ENCODE data around the gene EXOC6B. TPM values are rescaled to one million over a fixed set of nuclear protein-coding genes. Genes with fewer than 3 reads are reported as not detected.
"Not testable (repeated sequence)": the region's sequence is repeated elsewhere in the genome, so short reads cannot be mapped to it uniquely, and the experiment has no call there.

The EXOC6B gene
- total RNA-seq, 1 experiment from 2014 or later, result 11.7 TPM

GRCh38 chr2:72685638-72686213 is 140.1 kb downstream of the EXOC6B start:
- no peaks in the 10 kb centered on the region for H3K27me3 ChIP-seq
- no peak for DNase-seq
- H3K4me3 ChIP-seq, result no peak overlapping the region
- H3K9me3 ChIP-seq, result no peaks in the 10 kb centered on the region
- H3K36me3 ChIP-seq, result no peaks in the 10 kb centered on the region

GRCh38 chr2:72682061-72682460 is 143.8 kb downstream of the EXOC6B start:
- no peaks in the 10 kb centered on the region for H3K36me3 ChIP-seq
- no peaks in the 10 kb centered on the region for H3K9me3 ChIP-seq
- no peaks in the 10 kb centered on the region for H3K27me3 ChIP-seq
- no peak overlapping the region for H3K4me3 ChIP-seq
- DNase-seq, result no peak

DNA sequence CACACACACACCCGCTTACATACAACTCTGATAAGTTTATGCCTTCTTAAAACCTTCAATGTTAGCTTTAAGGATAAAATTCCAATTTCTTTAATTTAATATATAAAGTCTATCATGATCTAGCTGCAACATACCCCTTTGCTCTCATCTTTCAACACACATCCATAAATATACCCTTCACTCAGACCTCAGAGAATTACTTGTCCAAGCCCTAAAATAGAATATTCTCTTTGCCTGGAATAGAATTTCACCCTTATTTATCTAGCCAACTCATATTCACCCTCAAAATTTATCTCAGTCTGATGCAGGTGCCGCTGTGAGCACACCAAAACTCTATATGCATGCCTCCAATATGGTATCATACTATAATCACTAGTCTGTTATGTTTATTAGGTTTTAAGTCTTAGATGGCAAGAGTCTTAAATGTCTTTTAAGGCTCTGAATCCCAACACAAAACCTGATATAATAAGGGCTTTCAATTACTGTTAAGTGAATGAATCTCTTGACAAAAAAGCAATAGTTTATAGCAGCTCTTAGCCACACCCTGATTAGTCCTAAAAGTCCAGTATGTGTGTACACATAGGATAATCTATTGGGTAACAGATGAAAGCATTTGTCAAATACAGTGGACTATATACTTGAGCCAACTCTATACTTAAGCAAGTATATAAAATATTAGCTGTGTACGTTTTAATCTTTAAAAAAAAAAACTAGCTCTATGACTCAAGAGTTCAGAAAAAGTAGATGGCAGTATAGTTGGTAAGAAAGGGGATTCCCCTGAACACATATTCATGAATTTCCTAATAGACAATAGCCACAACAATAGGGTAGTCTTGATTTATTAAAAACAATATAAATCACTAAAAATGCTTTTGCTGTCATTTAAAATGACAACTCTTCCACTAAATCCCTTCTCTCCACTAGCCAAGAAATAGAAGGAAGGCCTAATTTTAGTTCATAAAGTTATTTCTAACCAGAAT is 144.5 kb downstream of the EXOC6B start:
- DNase-seq, result no peak
- H3K4me3 ChIP-seq, result no peak overlapping the region
- no peaks in the 10 kb centered on the region for H3K27me3 ChIP-seq
- no peaks in the 10 kb centered on the region for H3K36me3 ChIP-seq
- H3K9me3 ChIP-seq, result no peaks in the 10 kb centered on the region

DNA sequence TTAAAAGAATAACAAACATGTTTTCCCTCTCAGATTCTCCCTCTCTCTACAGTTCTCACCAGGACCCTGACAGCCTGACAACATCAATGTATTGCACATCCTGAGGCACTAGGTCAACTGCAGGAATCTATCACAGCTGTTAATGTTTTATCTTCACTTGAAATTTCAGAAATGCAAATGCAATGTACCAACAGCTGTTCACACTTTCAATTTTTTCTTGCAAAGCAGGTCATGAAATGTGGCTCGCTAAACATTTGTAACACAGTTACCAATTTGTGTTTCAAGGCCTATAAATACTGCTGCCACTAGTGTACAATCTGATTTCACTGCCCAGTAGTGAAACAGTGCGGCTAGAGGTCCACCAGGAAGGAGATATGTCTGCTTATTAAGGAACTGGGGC is 147.8 kb downstream of the EXOC6B start:
- Histone ChIP-seq H3K9me3 (no peaks in the 10 kb centered on the region), H3K27me3 (no peaks in the 10 kb centered on the region), H3K4me3 (no peak overlapping the region), H3K36me3 (no peaks in the 10 kb centered on the region)
- DNase-seq, result no peak

- no peaks in the 10 kb centered on the region for H3K36me3 ChIP-seq
- no peak overlapping the region for H3K4me3 ChIP-seq
- H3K27me3 ChIP-seq, result no peaks in the 10 kb centered on the region
- H3K9me3 ChIP-seq, result no peaks in the 10 kb centered on the region
- no peak for DNase-seq
These were observed 149.3 kb downstream of the EXOC6B start for GRCh38 chr2:72676341-72677025.

DNA sequence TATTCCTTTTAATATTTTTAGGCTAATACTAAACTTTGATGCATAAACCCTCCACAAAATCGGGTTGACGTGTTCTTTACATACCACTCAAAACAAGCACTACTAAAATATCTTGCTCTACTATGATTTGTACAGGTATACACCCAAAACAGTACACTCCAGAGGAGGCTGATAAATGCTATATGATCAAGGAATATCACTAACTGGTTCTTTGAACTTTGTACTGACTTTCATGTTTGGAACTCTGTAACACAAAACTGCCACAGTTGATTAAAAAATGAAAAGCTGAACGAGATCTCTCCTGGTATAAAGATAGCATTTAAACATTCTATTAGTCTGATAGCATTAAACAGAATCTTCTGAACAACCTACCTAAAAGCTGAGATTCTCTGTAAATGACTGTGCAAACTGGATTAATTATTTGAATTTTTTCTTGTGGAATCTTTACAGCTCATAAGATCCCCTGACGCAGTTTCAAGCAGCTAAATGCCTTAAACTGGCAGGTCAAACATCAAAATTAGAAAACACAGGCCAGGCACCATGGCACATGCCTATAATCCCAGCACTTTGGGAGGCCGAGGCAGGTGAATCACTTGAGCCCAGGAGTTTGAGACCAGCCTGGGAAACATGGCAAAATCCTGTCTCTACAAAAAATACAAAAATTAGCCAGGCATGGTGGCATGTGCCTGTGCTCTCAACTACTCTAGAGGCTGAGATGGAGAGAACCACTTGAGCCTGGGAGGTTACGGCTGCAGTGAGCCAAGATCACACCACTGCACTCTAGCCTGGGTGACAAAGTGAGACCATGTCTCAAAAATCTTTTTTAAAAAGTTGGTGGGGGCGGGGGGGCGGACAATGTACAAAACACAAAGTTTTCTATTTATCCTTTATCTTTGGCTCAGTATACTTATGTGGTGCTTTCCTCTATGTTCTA is 150.6 kb downstream of the EXOC6B start:
- no peak overlapping the region for H3K4me3 ChIP-seq
- H3K27me3 ChIP-seq, result no peaks in the 10 kb centered on the region
- DNase-seq, result no peak
- no peaks in the 10 kb centered on the region for H3K9me3 ChIP-seq
- H3K36me3 ChIP-seq, result no peaks in the 10 kb centered on the region

GRCh38 chr2:72673279-72673678 is 152.6 kb downstream of the EXOC6B start:
- H3K27me3 ChIP-seq, result no peaks in the 10 kb centered on the region
- no peak for DNase-seq
- H3K4me3 ChIP-seq, result no peak overlapping the region
- H3K9me3 ChIP-seq, result no peaks in the 10 kb centered on the region
- H3K36me3 ChIP-seq, result no peaks in the 10 kb centered on the region

GRCh38 chr2:72669121-72669520 is 156.7 kb downstream of the EXOC6B start:
- H3K36me3 ChIP-seq, result no peaks in the 10 kb centered on the region
- no peaks in the 10 kb centered on the region for H3K27me3 ChIP-seq
- no peak overlapping the region for H3K4me3 ChIP-seq
- DNase-seq, result no peak
- H3K9me3 ChIP-seq, result peaks cover 6% of the 10 kb centered on the region

DNA sequence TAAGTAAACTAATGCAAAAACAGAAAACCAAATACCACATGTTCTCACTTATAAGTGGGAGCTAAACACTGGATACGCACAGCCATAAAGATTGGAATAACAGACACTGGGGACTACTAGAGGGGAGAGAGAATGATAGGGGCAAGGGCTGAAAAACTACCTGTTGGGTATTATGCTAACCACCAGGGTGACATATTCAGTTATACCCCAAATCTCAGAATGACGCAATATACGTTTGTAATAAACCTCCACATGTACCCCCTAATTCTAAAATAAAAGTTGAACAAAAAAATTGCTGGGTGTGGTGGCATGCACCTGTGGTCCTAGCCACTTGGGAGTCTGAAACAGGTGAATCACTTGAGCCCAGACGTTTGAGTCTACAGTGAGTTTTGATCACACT is 157.2 kb downstream of the EXOC6B start:
- H3K27me3 ChIP-seq, result no peaks in the 10 kb centered on the region
- H3K4me3 ChIP-seq, result no peak overlapping the region
- H3K9me3 ChIP-seq, result peaks cover 6% of the 10 kb centered on the region
- no peak for DNase-seq
- H3K36me3 ChIP-seq, result no peaks in the 10 kb centered on the region

GRCh38 chr2:72665448-72665847 is 160.4 kb downstream of the EXOC6B start:
- H3K27me3 ChIP-seq, result no peaks in the 10 kb centered on the region

GRCh38 chr2:72661985-72662384 is 163.8 kb downstream of the EXOC6B start:
- no peaks in the 10 kb centered on the region for H3K36me3 ChIP-seq
- H3K27me3 ChIP-seq, result no peaks in the 10 kb centered on the region
- H3K4me3 ChIP-seq, result no peak overlapping the region
- H3K9me3 ChIP-seq, result peaks cover 1% of the 10 kb centered on the region
- no peak for DNase-seq

More at GRCh38 chr2:72665448-72665847, 160.4 kb downstream of the EXOC6B start:
- DNase-seq, result no peak
- H3K9me3 ChIP-seq, result peaks cover 6% of the 10 kb centered on the region
- no peak overlapping the region for H3K4me3 ChIP-seq
- no peaks in the 10 kb centered on the region for H3K36me3 ChIP-seq

DNA sequence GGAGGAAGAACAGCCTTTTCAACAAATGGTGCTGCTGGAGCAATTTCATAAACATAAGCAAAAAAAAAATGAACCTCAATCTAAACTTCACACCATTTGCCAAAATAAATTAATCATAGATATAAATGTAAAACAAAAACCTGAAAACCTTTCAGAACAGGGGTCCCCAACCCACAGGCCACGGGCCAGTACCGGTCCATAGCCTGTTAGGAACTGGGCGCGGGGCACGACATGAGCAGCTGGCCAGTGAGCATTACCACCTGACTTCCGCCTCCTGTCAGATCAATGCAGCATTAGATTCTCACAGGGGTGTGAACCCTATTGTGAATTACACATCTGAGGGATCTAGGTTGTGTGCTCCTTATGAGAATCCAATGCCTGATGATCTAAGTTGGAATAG is 176.0 kb downstream of the EXOC6B start:
- H3K4me3 ChIP-seq, result no peak overlapping the region
- H3K36me3 ChIP-seq, result no peaks in the 10 kb centered on the region
- peaks cover 8% of the 10 kb centered on the region; the same call in 1 of the 2 replicates for H3K9me3 ChIP-seq
- H3K27me3 ChIP-seq, result no peaks in the 10 kb centered on the region
- DNase-seq, result no peak

DNA sequence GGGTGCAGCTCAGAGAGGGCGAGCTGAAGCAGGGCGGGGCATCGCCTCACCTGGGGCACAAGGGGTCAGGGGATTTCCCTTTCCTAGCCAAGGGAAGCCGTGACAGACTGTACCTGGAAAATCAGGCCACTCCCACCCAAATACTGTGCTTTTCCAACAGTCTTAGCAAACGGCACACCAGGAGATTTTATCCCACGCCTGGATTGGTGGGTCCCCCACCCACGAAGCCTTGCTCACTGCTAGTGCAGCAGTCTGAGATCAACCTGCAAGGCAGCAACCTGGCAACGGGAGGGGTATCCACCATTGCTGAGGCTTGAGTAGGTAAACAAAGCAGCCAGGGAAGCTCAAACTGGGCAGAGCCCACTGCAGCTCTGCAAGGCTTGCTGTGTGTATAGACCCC is 184.6 kb downstream of the EXOC6B start:
- H3K27me3 ChIP-seq, H3K9me3 ChIP-seq, H3K4me3 ChIP-seq, DNase-seq, H3K36me3 ChIP-seq: not testable (repeated sequence)

GRCh38 chr2:72638600-72639211 is 187.1 kb downstream of the EXOC6B start:
- H3K36me3 ChIP-seq, result no peaks in the 10 kb centered on the region
- no peak overlapping the region for H3K4me3 ChIP-seq
- H3K27me3 ChIP-seq, result no peaks in the 10 kb centered on the region
- DNase-seq, result no peak
- H3K9me3 ChIP-seq, result no peaks in the 10 kb centered on the region

DNA sequence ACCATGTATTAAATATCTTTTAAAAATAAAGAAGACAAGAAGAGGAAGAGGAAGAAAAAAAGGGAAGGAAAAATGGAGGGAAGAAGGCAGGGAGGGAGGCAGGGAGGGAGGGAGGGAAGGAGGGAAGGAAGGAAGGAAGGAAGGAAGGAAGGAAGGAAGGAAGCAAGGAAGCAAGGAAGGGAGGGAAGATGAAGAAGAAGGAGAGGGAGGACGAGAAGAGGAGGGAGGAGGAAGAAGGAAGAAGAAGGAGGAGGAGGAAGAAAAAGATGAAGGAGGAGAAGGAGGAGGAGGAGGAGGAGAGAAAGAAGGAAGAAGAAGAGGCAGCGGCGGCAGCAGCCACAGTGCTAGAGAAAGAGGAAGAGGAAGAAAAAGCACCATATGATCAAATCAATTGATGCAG is 189.6 kb downstream of the EXOC6B start:
- no peak for DNase-seq
- no peaks in the 10 kb centered on the region for H3K27me3 ChIP-seq
- H3K36me3 ChIP-seq, result no peaks in the 10 kb centered on the region
- no peak overlapping the region for H3K4me3 ChIP-seq
- H3K9me3 ChIP-seq, result no peaks in the 10 kb centered on the region

DNA sequence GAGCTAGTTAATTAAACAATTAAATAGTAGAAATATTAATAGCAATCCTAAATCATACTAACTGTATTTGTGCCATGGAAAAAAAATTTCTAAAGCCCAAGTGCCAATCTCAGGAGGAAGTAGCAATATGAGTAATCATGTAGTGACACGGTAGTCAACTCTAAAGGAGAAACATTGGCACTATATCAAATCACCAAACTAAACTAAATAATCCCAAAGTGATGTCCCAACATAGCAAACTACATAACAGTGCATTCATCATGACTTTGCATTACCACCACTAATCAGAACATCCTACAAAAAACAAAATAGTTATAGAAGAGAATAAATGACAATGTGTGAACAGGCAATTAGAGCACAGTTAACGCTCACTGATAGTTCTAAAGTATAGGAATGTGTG is 195.1 kb downstream of the EXOC6B start:
- Histone ChIP-seq H3K27me3 (no peaks in the 10 kb centered on the region), H3K36me3 (no peaks in the 10 kb centered on the region), H3K9me3 (no peaks in the 10 kb centered on the region), H3K4me3 (no peak overlapping the region)
- no peak for DNase-seq
